Nephron (organoid): ENCODE data around the gene SERINC5.

ENCODE experiments used
- H3K27ac Mint-ChIP-seq, 3 experiments: 2 replicates each; pipeline ENCODE4 v1.8.0; 2020; ENCODE audit warnings: mixed read lengths in 3 of 3, mild to moderate bottlenecking in 2 of 3, moderate library complexity in 1 of 3
- H3K27me3 Mint-ChIP-seq: 2 replicates; pipeline ENCODE4 v1.8.0; 2021; ENCODE audit warnings: low read depth, mild to moderate bottlenecking, moderate library complexity, mixed read lengths
- H3K36me3 Mint-ChIP-seq: 2 replicates; pipeline ENCODE4 v1.8.0; 2020; ENCODE audit warnings: low read depth, mixed read lengths
- H3K4me1 Mint-ChIP-seq: 2 replicates; pipeline ENCODE4 v1.8.0; 2020; ENCODE audit warnings: mixed read lengths
- H3K4me3 Mint-ChIP-seq, 3 experiments: 2 replicates each; pipeline ENCODE4 v1.8.0; 2020; ENCODE audit warnings: mild to moderate bottlenecking in 3 of 3, mixed read lengths in 3 of 3, moderate library complexity in 2 of 3
- H3K9me3 Mint-ChIP-seq: 2 replicates; pipeline ENCODE4 v1.8.0; 2020; ENCODE audit warnings: mixed read lengths
- CTCF ChIP-seq, 3 experiments: fragments of 200-600 bp; sonication (generic); IDR thresholded peaks; one replicate each; pipeline ENCODE4 v1.5.0; 2021; ENCODE audit warnings: antibody characterized with exemption in 3 of 3; ENCODE audit not compliant: unreplicated experiment in 3 of 3

The SERINC5 gene

DNA sequence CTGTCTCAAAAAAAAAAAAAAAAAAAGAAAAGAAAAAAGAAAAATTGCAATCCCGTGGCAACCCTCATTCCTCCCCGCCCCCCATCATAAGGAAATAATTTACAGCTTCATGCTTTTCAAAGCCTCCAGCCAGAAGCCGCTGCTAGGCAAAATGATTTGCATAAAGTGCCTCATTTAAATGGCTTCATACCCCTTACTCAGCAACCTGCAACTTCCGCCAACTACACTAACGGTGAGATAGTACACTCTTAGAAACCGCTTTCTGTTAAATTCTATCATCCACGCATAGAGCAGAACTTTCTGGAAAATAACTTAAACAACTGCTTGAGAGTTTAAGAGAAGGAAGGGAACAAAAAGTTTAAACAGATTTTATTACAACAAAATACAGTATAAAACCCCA is 17.8 kb downstream of the SERINC5 start:
- peak overlapping the region in 2 of 3 experiments; percentile 81 to 97 for H3K27ac Mint-ChIP-seq

DNA sequence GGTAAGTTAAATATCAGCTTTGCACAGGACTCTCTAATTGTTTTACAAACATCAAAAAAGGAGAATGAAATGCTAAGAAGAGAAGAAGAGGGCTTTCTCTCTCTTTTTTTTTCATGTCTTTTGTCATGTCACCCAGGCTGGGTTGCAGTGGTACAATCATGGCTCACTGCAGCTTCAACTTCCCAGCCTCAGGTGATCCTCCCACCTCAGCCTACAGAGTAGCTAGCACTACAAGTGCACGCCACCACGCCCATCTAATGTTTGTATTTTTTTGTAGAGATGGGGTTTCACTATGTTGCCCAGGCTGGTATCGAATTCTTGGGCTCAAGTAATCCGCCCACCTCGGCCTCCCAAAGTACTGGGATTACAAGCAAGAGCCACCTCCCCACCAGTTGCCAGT is 18.6 kb downstream of the SERINC5 start:
- peaks cover 9% of the 10 kb centered on the region for H3K9me3 Mint-ChIP-seq
- peak overlapping the region in 1 of 3 experiments; percentile 64 for H3K27ac Mint-ChIP-seq
- TF ChIP-seq CTCF (IDR thresholded peaks at IDR 0.05; ENCODE audit: unreplicated experiment in 3 of 3), result no peak
- no peak overlapping the region for H3K4me3 Mint-ChIP-seq
- no peaks in the 10 kb centered on the region for H3K27me3 Mint-ChIP-seq
- H3K36me3 Mint-ChIP-seq, result peaks cover 33% of the 10 kb centered on the region
- peaks cover 29% of the 10 kb centered on the region for H3K4me1 Mint-ChIP-seq

More for the DNA sequence above, 17.8 kb downstream of the SERINC5 start:
- no peak overlapping the region for H3K4me3 Mint-ChIP-seq
- peaks cover 13% of the 10 kb centered on the region for H3K9me3 Mint-ChIP-seq
- peaks cover 38% of the 10 kb centered on the region for H3K36me3 Mint-ChIP-seq
- no peaks in the 10 kb centered on the region for H3K27me3 Mint-ChIP-seq
- no peak for TF ChIP-seq CTCF (IDR thresholded peaks at IDR 0.05; ENCODE audit: unreplicated experiment in 3 of 3)
- peaks cover 31% of the 10 kb centered on the region for H3K4me1 Mint-ChIP-seq

DNA sequence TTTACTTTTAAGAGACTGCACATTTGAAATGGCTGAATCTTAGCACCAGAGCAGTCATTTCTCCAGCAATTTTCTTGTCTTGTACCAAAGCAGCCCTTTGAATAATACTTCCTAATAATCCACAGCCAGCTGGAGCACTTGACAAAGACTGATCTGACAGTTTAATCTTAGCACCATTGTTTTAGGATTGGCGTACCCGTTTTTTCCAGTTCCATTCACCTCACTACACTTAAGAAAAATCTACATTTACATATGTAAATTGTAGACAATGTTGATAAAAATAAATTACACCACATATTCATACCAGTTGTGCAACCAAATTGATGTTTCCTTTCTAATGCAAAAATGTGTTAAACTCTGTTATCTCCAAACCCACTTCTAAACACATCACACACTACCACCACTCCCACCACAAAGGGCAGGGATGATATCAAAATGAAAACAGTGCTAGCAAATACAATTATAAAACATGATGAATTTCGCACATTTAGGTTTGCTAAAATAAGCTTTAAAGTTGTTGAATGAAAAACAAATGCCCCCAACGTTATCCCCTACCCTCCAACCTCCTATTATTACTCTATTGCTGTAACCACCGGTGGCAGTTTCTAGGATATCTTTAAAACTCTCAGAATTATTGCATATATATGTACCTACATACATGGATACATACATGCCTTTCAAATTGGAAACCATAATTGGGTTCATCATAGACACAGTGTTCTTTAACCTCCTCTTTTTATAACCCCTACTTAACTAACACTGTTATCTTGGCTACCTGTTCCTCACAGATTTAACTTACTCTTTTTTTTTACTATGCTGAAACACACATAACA is 21.5 kb downstream of the SERINC5 start:
- no peak for TF ChIP-seq CTCF (IDR thresholded peaks at IDR 0.05; ENCODE audit: unreplicated experiment in 3 of 3)
- Mint-ChIP-seq H3K4me1 (peaks cover 15% of the 10 kb centered on the region), H3K36me3 (peaks cover 8% of the 10 kb centered on the region), H3K9me3 (no peaks in the 10 kb centered on the region), H3K27me3 (no peaks in the 10 kb centered on the region), H3K4me3 (no peak overlapping the region), H3K27ac (peak overlapping the region in 2 of 3 experiments; percentile 8 to 12)

DNA sequence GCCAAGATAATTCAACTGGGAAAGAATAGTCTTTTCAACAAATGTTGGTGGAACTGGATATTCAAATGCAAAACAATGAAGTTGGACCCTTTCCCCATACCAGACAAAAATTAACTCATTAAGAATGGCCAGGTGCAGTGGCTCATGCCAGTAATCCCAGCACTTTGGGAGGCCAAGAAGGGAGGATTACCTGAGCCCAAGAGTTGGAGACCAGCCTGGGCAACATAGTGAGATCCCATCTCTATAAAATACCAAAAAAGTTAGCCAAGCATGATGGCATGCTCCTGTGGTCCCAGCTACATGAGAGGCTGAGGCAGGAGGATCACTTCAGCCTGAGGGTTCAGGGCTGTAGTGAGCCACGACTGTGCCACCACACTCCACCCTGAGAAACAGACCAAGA is 24.2 kb downstream of the SERINC5 start:
- Mint-ChIP-seq H3K36me3 (no peaks in the 10 kb centered on the region), H3K4me3 (no peak overlapping the region), H3K27me3 (no peaks in the 10 kb centered on the region), H3K27ac (peak overlapping the region; percentile 34 to 60 (median 51)), H3K9me3 (no peaks in the 10 kb centered on the region), H3K4me1 (peaks cover 5% of the 10 kb centered on the region)
- TF ChIP-seq CTCF (IDR thresholded peaks at IDR 0.05; ENCODE audit: unreplicated experiment in 3 of 3), result no peak

DNA sequence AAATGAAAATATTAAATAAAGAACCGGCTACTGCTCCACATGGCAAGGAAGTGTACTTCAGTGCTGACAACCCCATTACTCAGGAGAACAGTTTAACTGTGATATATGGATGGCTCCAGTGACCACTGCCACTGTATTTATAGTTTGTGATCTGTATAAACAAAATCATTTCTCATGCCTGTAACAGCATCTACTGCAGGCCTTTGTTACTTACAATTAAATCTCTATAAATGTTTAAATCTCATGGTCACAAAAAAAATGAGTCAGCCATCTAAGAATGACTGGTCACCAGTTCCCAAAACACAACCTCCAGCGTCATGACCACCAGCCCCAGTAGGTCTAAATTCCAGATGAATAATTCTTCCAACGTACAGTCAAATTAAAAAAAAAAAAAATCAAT is 24.6 kb downstream of the SERINC5 start:
- no peaks in the 10 kb centered on the region for H3K27me3 Mint-ChIP-seq

More for the DNA sequence above, 24.6 kb downstream of the SERINC5 start:
- H3K9me3 Mint-ChIP-seq, result no peaks in the 10 kb centered on the region
- no peak overlapping the region for H3K4me3 Mint-ChIP-seq
- peak overlapping the region; percentile 34 to 60 (median 51) for H3K27ac Mint-ChIP-seq
- H3K36me3 Mint-ChIP-seq, result no peaks in the 10 kb centered on the region
- peaks cover 5% of the 10 kb centered on the region for H3K4me1 Mint-ChIP-seq
- TF ChIP-seq CTCF (IDR thresholded peaks at IDR 0.05; ENCODE audit: unreplicated experiment in 3 of 3), result no peak
